Muscle of arm (tissue), 14 donors: ENCODE data around the gene OR2J2. TPM values are rescaled to one million over a fixed set of nuclear protein-coding genes. Genes with fewer than 3 reads are reported as not detected.
"Not testable (repeated sequence)": the region's sequence is repeated elsewhere in the genome, so short reads cannot be mapped to it uniquely, and the experiment has no call there.

ENCODE experiments used
- DNase-seq: peaks from one replicate; pipeline ENCODE4 v3.0.0-alpha.2; 2013
- long read RNA-seq, 11 donors: transcript quantifications; one replicate each; lab custom pipeline, GENCODE V29; 2026
- polyA plus RNA-seq, 12 donors: library from polyadenylated mRNA; unstranded; fragments of 120-200 nt; gene quantifications; one replicate each; pipeline ENCODE4 v1.2.1, GENCODE V29; 2013; ENCODE audit not compliant: insufficient read length in 12 of 12

The OR2J2 gene
- not detected for polyA plus RNA-seq
- long read RNA-seq, donor 1, result 0 reads
- long read RNA-seq, donor 2, result 0 reads
- long read RNA-seq, donor 3, result 0 reads
- long read RNA-seq, donor 4, result 0 reads
- long read RNA-seq, donor 5, result 0 reads
- long read RNA-seq, donor 6, result 0 reads
- long read RNA-seq, donor 7, result 0 reads
- long read RNA-seq, donor 8, result 0 reads
- long read RNA-seq, donor 9, result 0 reads
- long read RNA-seq, donor 10, result 0 reads
- long read RNA-seq, donor 11, partial matches to known transcripts, result 0 of 1 reads
- long read RNA-seq, donor 11, other reads (novel, unspliced or antisense), result 0 of 1 reads

- DNase-seq, result not testable (repeated sequence)
These were observed at the start of gene OR2J2 for GRCh38 chr6:29170607-29171006. Gene OR2J2, plus strand, starts transcription at chr6:29170907. Its CDS starts 2,729 bp downstream, at chr6:29173636.

GRCh38 chr6:29129326-29130012 lies 41.2 kb upstream of the OR2J2 start:
- DNase-seq, result no peak

GRCh38 chr6:29130644-29131043 lies 40.1 kb upstream of the OR2J2 start:
- no peak for DNase-seq

- DNase-seq, result no peak
These were observed 39.0 kb upstream of the OR2J2 start for GRCh38 chr6:29131691-29132090.

GRCh38 chr6:29137724-29138123 lies 33.0 kb upstream of the OR2J2 start:
- no peak for DNase-seq

- DNase-seq, result no peak
These were observed 29.1 kb upstream of the OR2J2 start for GRCh38 chr6:29141606-29142005.

- DNase-seq, result no peak
These were observed 28.4 kb upstream of the OR2J2 start for GRCh38 chr6:29142309-29142708.

GRCh38 chr6:29146179-29146578 lies 24.5 kb upstream of the OR2J2 start:
- DNase-seq, result no peak

- DNase-seq, result no peak
These were observed 23.6 kb upstream of the OR2J2 start for GRCh38 chr6:29147074-29147473.

GRCh38 chr6:29149444-29149843 lies 21.3 kb upstream of the OR2J2 start:
- DNase-seq, result not testable (repeated sequence)

GRCh38 chr6:29153083-29153482 lies 17.6 kb upstream of the OR2J2 start:
- DNase-seq, result no peak

- not testable (repeated sequence) for DNase-seq
These were observed 15.5 kb upstream of the OR2J2 start for GRCh38 chr6:29155182-29155581.

GRCh38 chr6:29159922-29160321 lies 10.8 kb upstream of the OR2J2 start:
- not testable (repeated sequence) for DNase-seq

- DNase-seq, result not testable (repeated sequence)
These were observed 5.1 kb upstream of the OR2J2 start for GRCh38 chr6:29165571-29165970.

GRCh38 chr6:29171736-29172135 lies 1.0 kb downstream of the OR2J2 start:
- no peak for DNase-seq

- DNase-seq, result no peak
These were observed 12.9 kb downstream of the OR2J2 start for GRCh38 chr6:29183594-29183993.

GRCh38 chr6:29188659-29189058 lies 18.0 kb downstream of the OR2J2 start:
- DNase-seq, result not testable (repeated sequence)

- DNase-seq, result no peak
These were observed 30.3 kb downstream of the OR2J2 start for GRCh38 chr6:29200767-29201662.

GRCh38 chr6:29201966-29202365 lies 31.3 kb downstream of the OR2J2 start:
- DNase-seq, result no peak

GRCh38 chr6:29211488-29211887 lies 40.8 kb downstream of the OR2J2 start:
- DNase-seq, result no peak

GRCh38 chr6:29216528-29216927 lies 45.8 kb downstream of the OR2J2 start:
- DNase-seq, result no peak

GRCh38 chr6:29217242-29217641 lies 46.5 kb downstream of the OR2J2 start:
- DNase-seq, result not testable (repeated sequence)
